GM12801 (cell line): ENCODE results near the gene ABHD6.

Experiments
- TF ChIP-seq, protein P1 (sequence below): IDR thresholded peaks from one replicate; pipeline ENCODE4 v1.5.1; 2011; ENCODE audit warnings: control low read depth; ENCODE audit not compliant: insufficient read length; ENCODE audit errors: extremely low read depth

ABHD6 gene

DNA sequence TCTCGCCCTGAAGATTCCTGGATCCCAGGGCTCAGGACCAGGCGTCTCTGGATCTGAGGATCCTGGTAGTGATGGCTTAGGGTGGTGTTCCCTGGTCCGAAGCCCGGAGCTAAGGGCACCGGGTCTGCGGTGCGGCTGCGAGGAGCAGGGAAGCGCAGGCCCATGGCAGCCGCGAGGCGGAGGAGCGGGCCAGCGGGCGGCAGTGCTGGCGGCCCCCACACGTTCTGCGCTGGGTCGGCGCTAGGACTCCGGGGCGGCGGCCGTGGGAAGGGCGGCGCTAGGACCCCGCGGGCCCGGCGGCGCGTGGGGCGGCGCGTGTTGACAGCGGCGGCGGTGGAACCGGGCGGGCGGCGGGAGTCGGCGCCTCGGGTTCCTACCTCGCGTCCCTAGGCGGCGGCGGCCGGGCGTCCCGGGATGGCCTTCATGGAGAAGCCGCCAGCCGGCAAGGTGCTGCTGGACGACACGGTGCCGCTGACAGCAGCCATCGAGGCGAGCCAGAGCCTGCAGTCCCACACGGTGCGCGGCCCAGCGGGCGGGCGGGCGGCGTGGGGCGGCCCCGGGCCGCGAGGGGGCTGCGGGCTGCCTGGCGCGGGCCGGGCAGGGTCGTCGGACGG is 95.1 kb downstream of the ABHD6 start, which contains the start of gene PXK:
PXK (plus strand) TSS at position 318 of the 614 bp plus-strand sequence; CDS start at position 415, 97 bp downstream.
- TF ChIP-seq, protein P1, sequence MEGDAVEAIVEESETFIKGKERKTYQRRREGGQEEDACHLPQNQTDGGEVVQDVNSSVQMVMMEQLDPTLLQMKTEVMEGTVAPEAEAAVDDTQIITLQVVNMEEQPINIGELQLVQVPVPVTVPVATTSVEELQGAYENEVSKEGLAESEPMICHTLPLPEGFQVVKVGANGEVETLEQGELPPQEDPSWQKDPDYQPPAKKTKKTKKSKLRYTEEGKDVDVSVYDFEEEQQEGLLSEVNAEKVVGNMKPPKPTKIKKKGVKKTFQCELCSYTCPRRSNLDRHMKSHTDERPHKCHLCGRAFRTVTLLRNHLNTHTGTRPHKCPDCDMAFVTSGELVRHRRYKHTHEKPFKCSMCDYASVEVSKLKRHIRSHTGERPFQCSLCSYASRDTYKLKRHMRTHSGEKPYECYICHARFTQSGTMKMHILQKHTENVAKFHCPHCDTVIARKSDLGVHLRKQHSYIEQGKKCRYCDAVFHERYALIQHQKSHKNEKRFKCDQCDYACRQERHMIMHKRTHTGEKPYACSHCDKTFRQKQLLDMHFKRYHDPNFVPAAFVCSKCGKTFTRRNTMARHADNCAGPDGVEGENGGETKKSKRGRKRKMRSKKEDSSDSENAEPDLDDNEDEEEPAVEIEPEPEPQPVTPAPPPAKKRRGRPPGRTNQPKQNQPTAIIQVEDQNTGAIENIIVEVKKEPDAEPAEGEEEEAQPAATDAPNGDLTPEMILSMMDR: no peak

DNA sequence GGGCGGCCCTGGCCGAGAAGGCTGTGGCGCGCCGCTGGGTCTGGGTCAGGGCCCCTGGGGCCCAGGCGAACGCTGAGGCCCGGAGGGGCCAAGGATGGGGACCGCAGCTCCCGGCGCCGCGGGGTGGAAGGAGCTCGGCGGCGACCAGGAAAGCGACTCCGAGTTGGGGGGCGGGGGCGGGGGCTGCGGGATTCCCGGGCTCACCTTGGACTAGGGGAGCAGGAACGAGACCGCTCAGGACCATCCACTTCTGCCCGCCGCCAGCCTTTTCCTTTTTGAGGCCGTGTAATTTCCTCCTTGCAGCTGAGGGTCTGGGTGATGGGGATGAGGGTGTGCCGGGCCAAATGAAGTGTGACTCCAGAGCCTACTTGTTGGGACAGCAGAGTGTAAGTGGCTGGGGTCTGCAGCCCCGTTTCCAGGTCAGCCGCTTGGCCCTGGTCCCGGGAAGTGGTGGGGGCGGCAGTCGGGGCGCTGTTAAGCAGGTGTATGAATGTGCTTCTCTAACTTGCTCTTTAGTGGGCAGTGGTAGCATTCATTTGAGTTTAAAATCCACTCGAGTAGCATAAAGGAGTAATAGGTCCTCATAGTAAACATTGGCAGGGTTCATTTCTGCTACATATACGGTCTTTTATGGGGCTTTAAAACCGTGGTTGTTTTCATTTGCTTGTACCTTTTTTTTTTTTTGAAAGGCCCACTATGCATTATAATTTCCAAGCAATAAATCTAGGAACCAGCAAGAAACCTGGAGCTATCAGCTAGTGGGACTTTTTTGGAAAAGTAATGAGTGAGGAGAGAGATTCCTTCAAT is 95.8 kb downstream of the ABHD6 start:
- TF ChIP-seq, protein P1: no peak

- TF ChIP-seq, protein P1: no peak
These were observed 96.4 kb downstream of the ABHD6 start for GRCh38 chr3:58334013-58334321.

GRCh38 chr3:58334506-58334884 is 96.9 kb downstream of the ABHD6 start:
- TF ChIP-seq, protein P1: no peak

DNA sequence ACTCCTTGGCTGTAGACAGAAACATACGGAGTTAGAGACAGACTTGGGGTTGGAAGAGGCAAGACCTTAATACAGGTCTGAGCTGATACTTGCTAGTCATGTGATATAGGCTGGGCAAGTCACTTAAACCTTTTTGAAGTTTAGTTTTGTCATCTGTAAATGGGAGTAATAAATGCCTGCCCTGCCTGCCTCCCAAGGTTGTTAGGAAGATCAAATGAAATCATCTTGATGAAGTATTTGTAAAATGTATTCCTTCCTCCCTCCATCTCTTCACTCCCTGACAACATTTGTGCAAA is 98.0 kb downstream of the ABHD6 start:
- TF ChIP-seq, protein P1: no peak

DNA sequence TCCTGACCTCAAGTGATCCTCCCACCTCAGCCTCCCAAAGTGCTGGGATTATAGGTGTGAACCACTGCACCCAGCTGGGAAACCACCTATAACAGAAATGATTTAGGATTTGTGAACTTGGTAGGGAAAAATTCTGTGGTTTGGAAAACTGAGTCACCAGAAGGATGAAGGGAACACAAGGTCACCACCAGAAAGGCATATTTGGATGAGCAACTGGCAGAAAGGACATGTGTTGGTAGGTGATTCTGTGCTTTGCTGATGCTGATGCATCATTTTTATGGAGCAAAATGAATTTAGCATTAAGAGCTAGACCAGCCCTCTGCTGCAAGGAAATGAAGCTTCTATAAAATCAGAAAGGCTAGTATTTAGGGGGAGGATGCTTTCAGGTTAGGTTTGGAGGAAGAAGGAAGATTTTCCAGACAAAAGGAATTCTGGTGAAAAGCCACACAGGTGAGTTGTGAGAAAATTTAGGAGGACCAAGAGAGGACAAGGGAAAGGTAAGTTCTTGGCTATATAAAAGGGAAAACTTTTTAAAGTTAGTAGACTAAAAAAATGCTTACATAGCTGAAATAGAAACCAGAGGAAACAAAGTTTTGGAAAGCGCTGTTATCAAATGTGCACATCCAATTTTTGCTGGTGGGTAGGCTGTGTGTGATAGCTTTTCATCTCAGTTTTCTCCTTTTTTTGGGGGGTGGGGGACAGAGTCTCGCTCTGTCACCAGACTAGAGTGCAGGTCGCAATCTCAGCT is 98.7 kb downstream of the ABHD6 start:
- TF ChIP-seq, protein P1: no peak

GRCh38 chr3:58337190-58337589 is 99.6 kb downstream of the ABHD6 start:
- TF ChIP-seq, protein P1: no peak
